GM03348 (cell line): ENCODE measurements around the gene NGRN.
"Not testable (repeated sequence)": the region's sequence is repeated elsewhere in the genome, so short reads cannot be mapped to it uniquely, and the experiment has no call there.

ENCODE experiments used
- DNase-seq: peaks from one replicate; pipeline ENCODE4 v3.0.0; 2012; ENCODE audit warnings: low spot score

The NGRN gene

DNA sequence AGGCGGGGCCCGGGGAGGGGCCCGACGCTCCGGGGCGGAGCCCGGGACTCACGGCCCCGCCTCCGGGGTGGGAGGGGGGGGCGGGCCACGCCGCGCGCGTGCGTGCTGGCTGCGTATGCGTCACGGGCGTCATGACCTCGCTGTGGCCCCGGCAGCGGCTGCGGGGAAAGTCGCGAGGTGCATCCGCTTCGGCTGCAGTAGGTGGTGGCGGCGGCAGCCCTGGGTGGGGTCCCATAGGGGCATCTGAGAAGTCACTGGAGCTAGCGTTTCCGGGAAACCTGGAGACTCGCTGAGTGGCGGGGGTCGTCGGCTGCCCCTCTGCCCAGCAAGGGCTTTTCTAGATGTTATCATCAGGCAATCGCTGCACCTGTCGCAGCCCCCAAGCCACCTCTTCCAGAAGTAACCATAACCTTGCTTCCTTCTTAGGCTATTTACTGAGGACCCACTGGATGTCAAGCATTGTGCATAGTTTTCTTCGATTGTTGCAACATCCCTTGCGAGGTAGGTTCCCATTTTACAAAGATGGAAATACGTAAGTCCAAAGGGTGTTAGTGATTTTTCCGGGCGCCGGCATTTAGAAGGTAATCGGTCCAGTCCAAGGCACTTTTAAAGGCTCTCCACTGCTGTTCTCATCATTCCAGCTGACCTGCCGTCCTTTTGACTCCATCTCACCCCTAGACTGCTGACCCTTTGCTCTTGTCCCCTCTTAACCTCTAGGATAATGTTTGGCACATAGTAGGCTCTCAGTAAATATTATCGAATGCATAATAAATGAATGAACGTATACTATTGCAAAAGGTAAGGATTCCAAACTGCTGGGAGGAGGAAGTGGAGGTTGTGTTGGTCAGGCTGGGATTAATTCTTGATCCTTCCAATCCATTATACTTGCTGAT, 31.1 kb upstream of the NGRN start, which contains the start of gene GDPGP1:
GDPGP1 (plus strand) TSS at position 114 of the 893 bp plus-strand sequence. CDS start 6,700 bp downstream, outside the sequence.
- peak; percentile 100 for DNase-seq

DNA sequence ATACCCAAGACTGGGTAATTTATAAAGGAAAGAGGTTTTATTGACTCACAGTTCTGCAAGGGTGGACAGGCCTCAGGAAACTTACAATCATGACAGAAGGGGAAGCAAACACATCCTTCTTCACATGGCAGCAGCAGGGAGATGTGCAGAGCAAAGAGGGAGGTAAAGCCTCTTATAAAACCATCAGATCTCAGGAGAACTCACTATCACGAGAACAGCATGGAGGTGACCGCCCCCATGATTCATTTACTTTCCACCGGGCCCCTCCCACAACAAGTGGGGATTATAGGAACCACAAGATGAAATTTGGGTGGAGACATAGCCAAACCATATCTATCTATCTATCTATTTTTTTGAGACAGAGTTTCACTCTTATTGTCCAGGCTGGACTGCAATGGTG, 26.1 kb upstream of the NGRN start:
- no peak for DNase-seq

DNA sequence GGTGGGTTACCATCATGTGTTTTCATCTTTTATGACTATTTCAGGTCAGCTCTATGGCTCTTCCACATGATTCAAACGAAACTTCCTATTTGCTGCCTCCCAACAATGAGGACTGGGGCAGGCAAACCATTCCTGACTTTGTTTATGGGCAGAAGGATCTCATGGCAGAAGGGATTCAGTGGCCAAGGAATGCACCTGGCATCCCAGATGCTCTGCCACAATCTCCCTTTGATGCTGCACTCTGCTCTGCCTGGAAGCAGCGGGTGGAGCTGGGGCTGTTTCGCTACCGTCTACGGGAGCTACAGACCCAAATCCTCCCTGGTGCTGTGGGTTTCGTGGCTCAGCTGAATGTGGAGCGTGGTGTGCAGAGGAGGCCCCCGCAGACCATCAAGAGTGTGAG, 24.6 kb upstream of the NGRN start:
- DNase-seq, result no peak

DNA sequence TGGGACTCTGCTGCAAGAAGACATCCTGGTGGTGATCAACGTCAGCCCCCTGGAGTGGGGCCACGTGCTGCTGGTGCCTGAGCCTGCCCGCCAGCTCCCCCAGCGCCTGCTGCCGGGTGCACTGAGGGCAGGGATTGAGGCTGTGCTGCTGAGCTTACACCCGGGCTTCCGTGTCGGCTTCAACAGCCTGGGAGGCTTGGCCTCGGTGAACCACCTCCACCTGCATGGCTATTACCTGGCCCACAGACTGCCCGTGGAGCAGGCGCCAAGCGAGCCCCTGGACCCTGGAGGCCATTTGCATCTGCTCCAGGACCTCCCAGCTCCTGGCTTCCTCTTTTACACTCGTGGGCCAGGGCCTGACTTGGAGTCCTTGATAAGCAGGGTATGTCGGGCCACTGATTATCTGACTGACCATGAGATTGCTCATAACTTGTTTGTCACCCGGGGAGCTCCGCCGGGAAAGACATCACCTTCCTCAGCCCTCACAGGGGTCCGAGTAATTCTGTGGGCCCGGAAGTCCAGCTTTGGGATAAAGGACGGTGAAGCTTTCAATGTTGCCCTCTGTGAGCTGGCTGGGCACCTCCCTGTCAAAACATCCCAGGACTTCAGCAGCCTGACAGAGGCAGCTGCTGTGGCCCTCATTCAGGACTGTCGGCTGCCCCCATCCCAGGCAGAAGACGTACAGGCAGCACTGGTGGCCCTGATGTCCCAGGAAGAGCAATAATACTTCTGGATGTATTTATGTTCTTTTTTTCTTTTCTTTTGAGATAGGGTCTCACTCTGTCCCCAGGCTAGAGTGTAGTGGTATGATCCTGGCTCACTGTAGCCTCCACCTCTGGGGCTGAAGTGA, 23.9 kb upstream of the NGRN start:
- no peak for DNase-seq

DNA sequence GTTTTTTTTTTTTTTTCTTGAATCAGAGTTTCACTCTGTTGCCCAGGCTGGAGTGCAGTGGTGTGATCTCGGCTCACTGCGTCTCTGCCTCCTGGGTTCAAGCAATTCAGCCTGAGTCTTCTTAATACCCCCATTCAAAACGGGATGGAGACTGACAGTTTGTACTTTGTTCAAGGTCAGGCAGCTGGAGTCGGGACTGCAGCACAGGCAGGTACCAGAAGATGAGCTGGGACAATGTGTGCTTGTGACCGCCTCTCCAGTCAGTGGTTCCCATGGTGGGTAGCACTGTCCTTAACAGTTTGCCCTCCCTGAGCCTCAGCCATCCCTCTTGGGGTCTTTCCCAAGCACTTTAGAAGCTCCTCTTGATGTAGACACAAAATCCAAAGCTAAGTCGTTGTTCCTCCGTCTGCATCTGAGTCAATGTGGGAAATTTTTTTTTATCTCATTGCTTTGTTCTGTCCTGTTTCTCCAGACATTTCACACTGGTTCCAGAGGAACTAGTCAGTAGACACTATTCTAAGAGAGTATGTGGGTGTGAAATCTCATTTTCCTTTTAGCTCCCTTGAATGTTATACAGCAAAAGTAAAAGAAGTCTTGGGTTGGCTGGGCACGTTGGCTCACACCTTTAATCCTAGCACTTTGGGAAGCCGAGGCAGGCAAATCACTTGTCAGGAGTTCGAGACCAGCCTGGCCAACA, 21.4 kb upstream of the NGRN start:
- DNase-seq, result no peak

DNA sequence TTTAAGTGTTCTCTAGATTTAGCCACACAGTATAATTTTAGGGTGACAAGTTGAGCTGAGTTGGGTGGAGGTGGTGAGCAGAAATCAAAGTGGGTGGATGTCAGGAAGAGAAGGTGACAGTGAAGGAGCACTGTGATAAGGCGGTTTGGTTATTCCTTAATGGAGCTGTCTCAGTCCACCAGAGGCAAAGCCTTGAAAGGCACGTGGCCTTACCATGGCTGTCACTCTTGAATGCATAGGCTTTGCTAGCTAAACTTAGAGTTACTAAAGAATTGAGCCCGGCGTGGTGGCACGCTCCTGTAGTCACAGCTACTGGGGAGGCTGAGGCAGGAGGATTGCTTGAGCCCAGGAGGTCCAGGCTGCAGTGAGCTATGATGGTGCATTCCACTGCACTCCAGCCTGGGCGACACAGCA, 16.7 kb upstream of the NGRN start:
- DNase-seq, result no peak

DNA sequence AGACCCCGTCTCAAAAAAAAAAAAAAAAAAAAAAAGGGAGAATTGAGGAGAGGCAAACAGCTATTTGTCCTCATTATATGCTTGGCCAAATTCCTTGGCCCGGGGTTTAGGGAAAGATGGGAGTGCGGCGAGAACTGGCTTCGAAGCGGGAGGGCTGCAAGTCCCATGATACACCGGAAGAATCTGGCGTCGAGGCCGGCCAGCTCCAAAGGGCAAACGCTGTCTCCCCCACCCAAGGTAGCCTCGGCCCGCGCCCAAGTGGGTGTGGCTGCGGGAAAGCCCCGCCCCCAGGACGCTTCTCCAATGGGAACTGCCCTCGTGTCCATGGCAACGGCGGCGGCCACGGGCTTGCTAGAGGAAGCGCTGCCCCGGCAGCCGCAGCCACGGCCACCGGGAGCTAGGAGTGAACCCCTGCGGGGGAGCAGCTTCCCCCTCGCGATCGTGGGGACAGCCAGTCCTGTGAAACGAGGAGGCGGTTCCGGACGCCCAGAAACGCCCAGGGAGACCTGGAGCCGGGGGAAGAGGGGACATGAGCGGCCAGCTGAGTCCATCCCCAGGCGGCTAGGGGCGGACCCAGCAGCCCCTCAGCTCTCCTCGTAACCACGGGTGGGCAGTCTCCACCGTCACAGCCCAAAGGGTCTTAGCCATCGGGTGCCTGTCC, 16.1 kb upstream of the NGRN start, which contains the start of gene TTLL13:
TTLL13 (plus strand) TSS at position 354 of the 661 bp plus-strand sequence. CDS start 1,075 bp downstream, outside the sequence.
- peak; percentile 97 for DNase-seq

DNA sequence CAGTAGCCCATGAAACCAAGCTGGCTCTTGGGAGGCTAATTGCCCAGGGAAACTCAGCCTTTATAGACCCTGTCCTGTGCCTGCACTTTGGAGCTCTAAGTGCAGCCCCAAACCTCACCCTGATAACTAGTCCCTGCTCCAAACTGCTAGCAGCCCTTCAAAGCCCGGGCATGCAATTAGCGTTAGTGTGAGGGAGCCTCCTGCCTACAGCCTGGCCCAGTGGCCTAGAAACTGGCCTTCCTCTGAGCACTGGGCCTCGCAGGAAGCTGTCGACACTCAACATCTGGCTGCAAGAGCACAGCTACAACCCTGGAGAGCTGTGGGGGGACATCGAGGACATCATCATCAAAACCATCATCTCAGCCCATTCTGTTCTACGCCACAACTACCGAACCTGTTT, 7.7 kb upstream of the NGRN start:
- DNase-seq, result no peak

DNA sequence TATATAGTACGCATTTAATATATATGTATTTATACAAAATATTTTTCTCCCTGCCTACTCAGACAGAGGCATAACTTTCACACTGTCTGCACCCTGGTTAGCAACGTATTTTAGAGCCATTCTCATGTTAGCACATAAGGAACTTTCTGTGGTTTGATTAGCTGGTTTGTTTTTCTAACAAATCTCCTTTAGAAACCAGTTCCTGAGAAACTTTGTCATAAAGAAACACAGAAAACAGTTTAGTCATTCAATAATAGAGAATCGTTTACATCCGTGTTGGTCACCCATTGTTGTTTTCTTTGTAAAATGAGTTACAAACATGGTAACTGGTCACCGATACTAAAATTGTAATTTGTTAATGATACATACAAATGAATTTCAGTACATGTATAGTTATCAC, 5.9 kb upstream of the NGRN start:
- no peak for DNase-seq

DNA sequence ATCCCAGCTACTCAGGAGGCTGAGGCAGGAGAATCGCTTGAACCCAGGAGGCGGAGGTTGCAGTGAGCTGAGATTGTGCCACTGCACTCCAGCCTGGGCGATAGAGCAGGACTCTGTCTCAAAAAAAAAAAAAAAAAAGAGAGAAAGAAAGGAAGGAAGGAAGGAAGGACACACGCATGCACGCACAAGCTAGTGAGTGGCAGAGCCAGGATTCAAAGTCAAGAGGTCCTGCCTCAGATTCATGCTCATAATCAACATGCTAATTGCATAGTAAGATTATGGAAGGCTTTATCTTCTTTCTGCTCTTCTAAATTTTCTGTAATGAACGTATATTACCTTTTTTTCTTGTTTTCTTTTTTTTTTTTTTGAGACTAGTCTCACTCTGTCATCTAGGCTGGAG, 4.7 kb upstream of the NGRN start:
- DNase-seq, result not testable (repeated sequence)

DNA sequence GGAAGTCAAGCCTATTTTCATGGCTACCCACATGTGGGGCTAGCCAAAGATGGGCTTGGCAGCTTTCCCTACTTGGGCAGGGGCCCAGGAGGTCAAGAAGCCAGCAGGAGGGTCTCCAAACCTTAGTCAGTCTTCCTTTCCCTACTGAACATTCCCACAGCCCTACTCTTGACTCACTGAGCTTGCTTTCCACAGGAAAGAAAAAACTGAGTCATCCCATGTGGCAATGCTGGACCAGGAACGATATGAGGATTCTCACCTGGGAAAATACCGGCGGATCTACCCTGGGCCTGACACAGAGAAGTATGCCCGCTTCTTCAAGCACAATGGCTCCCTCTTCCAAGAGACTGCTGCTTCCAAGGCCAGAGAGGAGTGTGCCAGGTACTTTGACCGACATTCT, 3.7 kb upstream of the NGRN start:
- DNase-seq, result peak; percentile 13

DNA sequence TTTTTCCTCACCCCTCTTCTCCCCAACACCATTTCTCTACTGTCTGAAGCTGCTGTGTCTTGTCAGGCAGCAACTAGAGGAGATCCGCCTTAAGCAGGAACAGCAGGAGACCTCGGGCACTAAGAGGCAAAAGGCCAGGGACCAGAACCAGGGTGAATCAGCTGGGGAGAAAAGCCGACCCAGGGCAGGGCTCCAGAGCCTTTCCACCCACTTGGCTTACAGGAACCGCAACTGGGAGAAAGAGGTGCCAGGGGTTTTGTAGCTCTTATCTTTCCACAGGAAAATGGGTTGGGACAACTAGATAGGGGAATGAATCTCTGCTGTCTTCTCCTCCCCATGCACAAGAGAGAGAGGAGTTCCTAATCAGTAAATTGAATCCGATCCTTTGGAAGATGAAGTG, 3.0 kb upstream of the NGRN start:
- DNase-seq, result peak; percentile 16

DNA sequence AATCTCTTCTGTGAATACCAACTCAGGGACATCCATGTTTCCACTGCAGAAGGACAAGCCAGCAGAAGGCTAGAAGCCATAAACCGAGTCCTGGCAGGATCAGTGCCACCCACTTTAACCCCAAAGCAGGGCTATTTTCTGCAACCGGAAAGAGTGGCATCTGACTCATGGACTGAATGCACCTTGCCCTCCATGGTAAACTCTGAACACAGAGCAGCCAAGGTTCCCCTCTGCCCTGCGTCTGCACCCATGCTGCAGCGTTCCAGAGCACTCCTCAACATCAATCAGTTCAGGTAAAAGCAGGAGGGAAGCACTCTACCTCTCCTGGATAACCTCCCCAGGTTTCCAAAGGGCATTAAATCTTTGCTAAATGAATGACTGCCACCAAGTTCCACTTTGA, 801 bp upstream of the NGRN start:
- DNase-seq, result no peak

DNA sequence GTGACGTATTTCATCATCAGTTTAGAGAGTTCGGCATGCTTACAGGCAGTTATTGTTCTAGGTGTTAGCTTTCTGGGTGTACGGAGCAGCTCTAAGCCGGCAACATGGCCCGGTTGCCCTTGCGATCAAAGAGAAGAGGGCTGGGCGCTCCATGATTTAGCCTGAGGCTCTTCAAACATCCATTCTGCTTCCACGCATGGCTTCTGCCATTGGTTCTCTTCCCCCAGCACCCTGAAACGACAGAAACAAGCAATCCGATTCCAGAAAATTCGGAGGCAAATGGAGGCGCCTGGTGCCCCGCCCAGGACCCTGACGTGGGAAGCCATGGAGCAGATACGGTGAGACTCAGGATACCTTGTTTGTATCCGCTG, 574 bp downstream of the NGRN start:
- peak; percentile 49 for DNase-seq

DNA sequence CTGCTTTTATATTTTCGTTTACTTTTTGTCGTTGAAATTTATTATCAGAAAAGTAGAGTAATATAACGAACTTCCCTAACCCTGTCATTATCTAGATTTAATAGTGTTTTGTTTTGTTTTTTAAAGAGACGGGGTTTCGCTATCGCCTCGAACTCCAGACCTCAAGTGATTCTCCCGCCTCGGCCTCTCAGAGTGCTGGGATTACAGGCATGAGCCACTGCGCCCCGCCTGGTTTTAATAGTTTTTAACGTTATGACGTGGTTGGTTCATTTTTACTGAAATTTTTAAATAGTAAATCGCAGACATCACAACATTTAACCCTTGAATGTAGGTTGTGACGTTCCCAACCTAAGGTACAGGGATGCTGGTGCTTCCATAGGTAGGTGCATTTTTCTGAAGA, 1.0 kb downstream of the NGRN start:
- DNase-seq, result no peak

DNA sequence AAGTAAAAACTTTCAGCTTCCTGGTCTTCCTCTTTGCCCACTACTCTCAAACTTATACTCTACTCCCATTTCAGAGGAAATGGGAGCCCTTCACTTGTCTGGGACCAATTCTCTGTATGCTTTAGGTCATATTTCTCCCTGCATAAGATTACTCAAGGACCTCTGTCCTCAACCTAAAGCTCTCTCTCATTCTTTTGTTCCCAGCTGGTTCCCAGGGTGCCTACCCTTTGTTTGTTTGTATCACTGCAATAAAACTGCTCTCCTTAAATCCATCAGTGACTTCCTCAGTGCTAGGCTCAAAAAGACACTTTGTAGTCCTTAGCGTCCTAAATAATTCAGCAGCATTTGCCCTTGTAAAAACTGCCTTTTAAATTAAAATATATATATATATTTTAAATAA, 2.9 kb downstream of the NGRN start:
- DNase-seq, result no peak

DNA sequence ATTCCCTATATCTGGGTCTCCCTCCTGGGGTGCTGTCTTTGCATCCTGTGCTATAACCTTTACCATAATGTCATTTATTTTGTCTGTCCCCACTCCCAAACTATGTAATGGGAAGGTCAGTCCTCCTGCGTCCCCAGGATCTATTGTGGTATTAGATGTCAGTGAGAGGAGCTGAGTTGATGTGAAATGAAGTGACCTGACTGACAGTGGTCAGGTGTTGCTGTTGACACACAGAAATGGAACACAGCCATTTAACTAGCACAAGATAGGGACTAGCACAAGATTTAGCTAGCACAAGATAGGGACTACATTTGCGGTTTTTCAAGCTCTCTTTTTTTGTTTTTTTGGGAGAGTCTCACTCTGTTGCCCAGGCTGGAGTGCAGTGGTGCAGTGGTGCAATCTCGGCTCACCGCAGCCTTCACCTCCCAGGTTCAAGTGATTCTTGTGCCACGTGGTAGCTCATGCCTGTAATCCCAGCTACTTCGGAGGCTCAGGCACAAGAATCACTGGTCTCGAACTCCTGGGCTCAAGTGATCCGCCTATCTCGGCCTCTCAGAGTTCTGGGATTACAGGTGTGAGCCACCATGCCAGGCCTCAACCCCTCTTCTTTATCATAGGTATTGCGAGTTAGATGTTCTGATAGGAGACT, 5.2 kb downstream of the NGRN start:
- no peak for DNase-seq

DNA sequence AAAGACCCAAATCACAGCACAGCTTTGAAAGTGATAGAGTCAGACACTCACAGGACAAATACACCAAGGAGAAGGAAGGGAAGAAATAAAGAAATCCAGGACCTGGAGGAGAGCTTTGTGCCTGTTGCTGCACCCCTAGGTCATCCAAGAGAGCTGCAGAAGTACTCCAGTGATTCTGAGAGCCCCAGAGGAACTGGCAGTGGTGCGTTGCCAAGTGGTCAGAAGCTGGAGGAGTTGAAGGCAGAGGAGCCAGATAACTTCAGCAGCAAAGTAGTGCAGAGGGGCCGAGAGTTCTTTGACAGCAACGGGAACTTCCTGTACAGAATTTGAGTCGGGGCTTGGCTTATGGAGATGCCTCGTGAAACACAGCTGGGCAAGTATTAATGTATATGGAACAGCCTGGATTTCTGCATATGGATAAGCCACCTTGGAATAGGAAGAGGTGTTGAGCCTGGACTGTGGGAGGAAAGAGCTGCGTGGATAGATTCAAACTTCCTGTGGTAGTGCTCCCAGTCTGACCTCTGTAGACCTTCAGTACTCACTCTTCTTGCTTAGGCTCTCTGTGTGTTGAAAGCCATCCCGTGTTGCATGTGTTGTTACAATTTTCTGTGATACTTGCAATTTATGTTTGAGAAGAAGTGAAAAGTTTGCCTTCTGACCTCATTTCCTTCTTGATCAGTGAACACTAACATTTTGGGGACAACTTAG, 6.1 kb downstream of the NGRN start:
- DNase-seq, result no peak

DNA sequence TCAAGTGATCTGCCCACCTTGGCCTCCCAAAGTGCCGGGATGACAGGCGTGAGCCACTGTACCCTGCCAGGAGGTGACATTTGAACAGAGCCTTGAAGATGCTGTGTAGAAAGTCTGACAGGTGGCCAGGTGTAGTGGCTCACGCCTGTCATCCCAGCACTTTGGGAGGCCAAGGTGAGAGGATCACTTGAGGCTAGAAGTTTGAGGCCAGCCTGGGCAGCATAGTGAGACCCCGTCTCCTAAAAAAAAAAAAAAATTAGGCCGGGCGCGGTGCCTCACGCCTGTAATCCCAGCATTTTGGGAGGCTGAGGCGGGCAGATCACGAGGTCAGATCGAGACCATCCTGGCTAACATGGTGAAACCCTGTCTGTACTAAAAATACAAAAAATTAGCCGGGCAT, 13.0 kb downstream of the NGRN start:
- DNase-seq, result not testable (repeated sequence)

DNA sequence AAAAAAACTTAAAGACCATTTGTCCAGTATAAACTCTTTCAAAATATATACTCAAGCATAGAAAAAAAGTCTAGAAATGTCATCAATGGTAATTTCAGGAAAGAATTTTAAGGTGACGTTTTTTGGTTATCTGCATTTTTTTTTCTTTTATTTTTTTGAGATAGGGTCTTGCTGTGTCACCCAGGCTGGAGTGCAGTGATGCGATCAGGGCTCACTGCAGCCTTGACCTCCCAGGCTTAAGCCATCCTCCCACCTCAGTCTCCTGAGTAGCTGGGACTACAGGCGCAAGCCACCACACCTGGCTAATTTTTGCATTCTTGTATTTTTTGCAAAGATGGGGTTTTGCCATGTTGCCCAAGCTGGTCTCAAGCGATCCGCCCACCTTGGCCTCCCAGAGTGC, 15.3 kb downstream of the NGRN start:
- not testable (repeated sequence) for DNase-seq

DNA sequence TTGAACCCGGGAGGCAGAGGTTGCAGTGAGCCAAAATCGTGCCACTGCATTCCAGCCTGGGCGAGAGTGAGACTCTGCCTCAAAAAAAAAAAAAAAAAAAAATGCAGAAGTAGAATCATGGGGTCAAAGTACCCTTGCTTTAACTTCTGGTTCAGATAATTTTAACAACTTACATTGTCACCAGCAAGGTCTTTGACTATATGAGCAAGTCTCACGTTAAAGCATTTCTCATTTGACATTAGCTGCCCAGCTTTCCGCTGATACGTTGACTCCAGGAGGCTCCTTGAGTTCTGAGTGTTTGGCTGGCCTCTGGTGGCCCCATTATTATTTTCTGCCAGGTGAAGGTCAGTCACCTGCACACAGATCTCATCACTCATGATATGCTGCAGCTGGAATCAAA, 16.2 kb downstream of the NGRN start:
- not testable (repeated sequence) for DNase-seq
